Measurements from ENCODE around the gene N4BP2L2. TPM values are rescaled to one million over a fixed set of nuclear protein-coding genes. Genes with fewer than 3 reads are reported as not detected.
A peak's percentile ranks its signal among the peaks of the same experiment; 100 is the strongest.

Gene N4BP2L2
- total RNA-seq, 4 donors from 2014 or later, result 79.8 to 722 (median 131) TPM

GRCh38 chr13:32429433-32429909 lies 109.1 kb downstream of the N4BP2L2 start:
- Histone ChIP-seq H3K27ac (peak overlapping the region; percentile 95), H3K27me3 (no peaks in the 10 kb centered on the region), H3K36me3 (no peaks in the 10 kb centered on the region), H3K9me3 (no peaks in the 10 kb centered on the region), H3K4me1 (peaks cover 29% of the 10 kb centered on the region), H3K4me3 (no peak overlapping the region)
- WGBS, result 93% methylated on average over 6 of the region's 6 CpGs
- no peak for TF ChIP-seq EP300 (IDR thresholded peaks at IDR 0.05)
- TF ChIP-seq CTCF (IDR thresholded peaks at IDR 0.05), result no peak
- no peak for TF ChIP-seq POLR2A (IDR thresholded peaks at IDR 0.05)
- no peak for TF ChIP-seq POLR2AphosphoS5 (IDR thresholded peaks at IDR 0.05)
- no peak for DNase-seq (ENCODE audit: low spot score in 2 of 2)

- no peak for TF ChIP-seq CTCF (IDR thresholded peaks at IDR 0.05)
- no peak for TF ChIP-seq POLR2AphosphoS5 (IDR thresholded peaks at IDR 0.05)
- TF ChIP-seq EP300 (IDR thresholded peaks at IDR 0.05), result no peak
- TF ChIP-seq POLR2A (IDR thresholded peaks at IDR 0.05), result no peak
- peaks cover 29% of the 10 kb centered on the region for H3K4me1 ChIP-seq
These were observed 109.8 kb downstream of the N4BP2L2 start for GRCh38 chr13:32428581-32429432.

GRCh38 chr13:32427852-32428580 lies 110.6 kb downstream of the N4BP2L2 start, which contains the start of gene N4BP2L1:
Gene N4BP2L1 (minus strand): TSS chr13:32428130. CDS start chr13:32428082, 48 bp downstream.
- 1% methylated on average over 8 of the region's 40 CpGs for WGBS
- peak; percentile 88 to 89 for DNase-seq (ENCODE audit: low spot score in 2 of 2)
- no peaks in the 10 kb centered on the region for H3K27me3 ChIP-seq
- H3K27ac ChIP-seq, result peak within 1 kb of the TSS; percentile 95
- TF ChIP-seq CTCF (IDR thresholded peaks at IDR 0.05), result no peak
- TF ChIP-seq POLR2AphosphoS5 (IDR thresholded peaks at IDR 0.05), result peak; percentile 42 to 67 (median 65)
- peak; percentile 68 to 93 for TF ChIP-seq POLR2A (IDR thresholded peaks at IDR 0.05)
- peaks cover 29% of the 10 kb centered on the region for H3K4me1 ChIP-seq
- H3K9me3 ChIP-seq, result no peaks in the 10 kb centered on the region
- no peaks in the 10 kb centered on the region for H3K36me3 ChIP-seq
- H3K4me3 ChIP-seq, result peak within 1 kb of the TSS; percentile 96

More at GRCh38 chr13:32428581-32429432, 109.8 kb downstream of the N4BP2L2 start:
- no peak for DNase-seq (ENCODE audit: low spot score in 2 of 2)
- Histone ChIP-seq H3K4me3 (peak overlapping the region; percentile 96), H3K9me3 (no peaks in the 10 kb centered on the region), H3K36me3 (no peaks in the 10 kb centered on the region), H3K27ac (peak overlapping the region; percentile 95), H3K27me3 (no peaks in the 10 kb centered on the region)
- 29% methylated on average over 9 of the region's 9 CpGs for WGBS

GRCh38 chr13:32426990-32427851 lies 111.4 kb downstream of the N4BP2L2 start:
- H3K4me1 ChIP-seq, result peaks cover 26% of the 10 kb centered on the region
- 3% methylated on average over 20 of the region's 90 CpGs for WGBS
- DNase-seq (ENCODE audit: low spot score in 2 of 2), result peak; percentile 73 to 85
- no peak for TF ChIP-seq POLR2AphosphoS5 (IDR thresholded peaks at IDR 0.05)
- no peak for TF ChIP-seq CTCF (IDR thresholded peaks at IDR 0.05)
- TF ChIP-seq POLR2A (IDR thresholded peaks at IDR 0.05), result no peak
- no peak for TF ChIP-seq EP300 (IDR thresholded peaks at IDR 0.05)
- H3K27ac ChIP-seq, result peak overlapping the region; percentile 95
- H3K4me3 ChIP-seq, result peak overlapping the region; percentile 96
- H3K9me3 ChIP-seq, result no peaks in the 10 kb centered on the region
- H3K36me3 ChIP-seq, result peaks cover 3% of the 10 kb centered on the region
- no peaks in the 10 kb centered on the region for H3K27me3 ChIP-seq
